Naive thymus-derived CD4-positive, alpha-beta T cell (primary cell): ENCODE measurements around the gene NDUFS4. TPM values are rescaled to one million over a fixed set of nuclear protein-coding genes. Genes with fewer than 3 reads are reported as not detected.
"Not testable (repeated sequence)": the region's sequence is repeated elsewhere in the genome, so short reads cannot be mapped to it uniquely, and the experiment has no call there.

ENCODE experiments used
- ATAC-seq: fragments of 150-1000 bp; cut with Tn5 transposase; 2 replicates; pipeline ENCODE4 v1.10.0; 2021; ENCODE audit warnings: mild to moderate bottlenecking, moderate library complexity
- CTCF ChIA-PET: fragments of 350-600 bp; sonication (Branson Sonifier 250); formaldehyde crosslinking; loops from one replicate; lab custom pipeline; 2021; ENCODE audit warnings: antibody characterized with exemption; lab: Charles Lee
- POLR2A ChIA-PET: fragments of 350-600 bp; sonication (Branson Sonifier 250); formaldehyde crosslinking; loops from one replicate; lab custom pipeline; 2021; ENCODE audit warnings: antibody characterized with exemption, inconsistent platforms; lab: Charles Lee
- DNase-seq, 9 donors: peaks; one replicate each; pipeline versions ENCODE4 v3.0.0 to v3.0.0-alpha.2; 2020 to 2022; ENCODE audit warnings: mixed read lengths in 1 of 9
- H3K27ac ChIP-seq: one replicate; pipeline ENCODE4 v1.7.0; 2013; ENCODE audit warnings: mild to moderate bottlenecking, low read depth, low read length, moderate library complexity
- H3K27me3 ChIP-seq, 2 donors: one replicate each; pipeline ENCODE4 v1.7.0; 2013; ENCODE audit warnings: low read length in 2 of 2, mild to moderate bottlenecking in 2 of 2, moderate library complexity in 2 of 2; ENCODE audit not compliant: control insufficient read depth in 2 of 2, insufficient read depth in 2 of 2
- H3K36me3 ChIP-seq, 3 experiments: 1 replicate in 2 of 3; 2 replicates in 1 of 3; pipeline ENCODE4 v1.7.0; 2013; ENCODE audit warnings: low read length in 3 of 3, mild to moderate bottlenecking in 3 of 3, moderate library complexity in 1 of 3; ENCODE audit not compliant: insufficient read depth in 3 of 3, control insufficient read depth in 2 of 3
- H3K4me1 ChIP-seq, 2 donors: one replicate each; pipeline ENCODE4 v1.7.0; 2013; ENCODE audit warnings: low read length in 2 of 2, mild to moderate bottlenecking in 2 of 2, moderate library complexity in 1 of 2; ENCODE audit not compliant: control insufficient read depth in 2 of 2, insufficient read depth in 2 of 2
- H3K4me3 ChIP-seq: 2 replicates; pipeline ENCODE4 v1.7.0; 2013; ENCODE audit warnings: mild to moderate bottlenecking, low read length
- H3K9me3 ChIP-seq, 3 experiments: 1 replicate in 2 of 3; 2 replicates in 1 of 3; pipeline ENCODE4 v1.7.0; 2013; ENCODE audit warnings: low read length in 3 of 3; ENCODE audit not compliant: control insufficient read depth in 2 of 3
- H3K27ac Mint-ChIP-seq, 9 donors: one replicate each; pipeline ENCODE4 v1.8.0; 2020 to 2022; ENCODE audit warnings: mixed read lengths in 9 of 9, mild to moderate bottlenecking in 8 of 9, moderate library complexity in 5 of 9, inconsistent platforms in 2 of 9
- H3K27me3 Mint-ChIP-seq, 5 donors: one replicate each; pipeline ENCODE4 v1.8.0; 2021 to 2022; ENCODE audit warnings: mixed read lengths in 5 of 5, mild to moderate bottlenecking in 1 of 5
- H3K36me3 Mint-ChIP-seq, 5 donors: one replicate each; pipeline ENCODE4 v1.8.0; 2020 to 2022; ENCODE audit warnings: mixed read lengths in 5 of 5, mild to moderate bottlenecking in 3 of 5, inconsistent platforms in 1 of 5
- H3K4me1 Mint-ChIP-seq, 7 donors: one replicate each; pipeline ENCODE4 v1.8.0; 2020 to 2022; ENCODE audit warnings: mixed read lengths in 7 of 7, mild to moderate bottlenecking in 3 of 7, inconsistent platforms in 1 of 7
- H3K4me3 Mint-ChIP-seq, 10 donors: one replicate each; pipeline ENCODE4 v1.8.0; 2020 to 2022; ENCODE audit warnings: mild to moderate bottlenecking in 10 of 10, mixed read lengths in 10 of 10, moderate library complexity in 6 of 10, inconsistent platforms in 2 of 10
- H3K9me3 Mint-ChIP-seq, 11 donors: one replicate each; pipeline ENCODE4 v1.8.0; 2020 to 2022; ENCODE audit warnings: mixed read lengths in 11 of 11, mild to moderate bottlenecking in 4 of 11, inconsistent platforms in 1 of 11, moderate library complexity in 1 of 11
- intact Hi-C, 2 donors: fragments of 100-400 bp; cut with micrococcal nuclease; formaldehyde crosslinking; loops; one replicate each; pipeline ENCODE4 v1.15.1; 2023
- polyA plus RNA-seq, 2 donors: library from polyadenylated mRNA; unstranded; fragments of 300-500 nt; fragmentation: Illumina TruSeq; gene quantifications; one replicate each; pipeline ENCODE4 v1.2.3, GENCODE V29; 2021
- total RNA-seq, 6 experiments: library from RNA in 5 of 6; stranded (reverse) in 5 of 6; gene quantifications; 1 replicate in 5 of 6; 2 replicates in 1 of 6; pipeline ENCODE4 v1.2.3 and lab custom pipeline; 2021 to 2026

The NDUFS4 gene
- total and polyA plus RNA-seq, 7 experiments from 2014 or later, result 23.4 to 117 (median 38.5) TPM

DNA sequence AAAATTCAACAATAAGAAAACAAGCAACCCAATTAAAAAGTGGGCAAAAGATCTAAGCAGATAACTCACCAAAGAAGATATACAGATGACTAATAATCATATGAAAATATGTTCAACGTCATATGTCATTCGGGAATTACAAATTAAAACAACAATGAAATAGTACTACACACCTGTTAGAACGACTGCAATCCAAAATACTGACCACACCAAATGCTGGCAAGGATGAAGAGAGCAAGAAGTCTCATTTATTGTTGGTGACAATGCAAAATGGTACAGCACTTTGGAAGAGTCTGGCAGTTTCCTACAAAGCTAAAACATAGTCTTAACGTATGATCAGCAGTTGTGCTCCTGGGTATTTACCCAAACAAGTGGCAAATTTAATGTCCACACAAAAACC is 37.5 kb downstream of the NDUFS4 start:
- no peak overlapping the region for H3K27ac Mint-ChIP-seq
- Histone ChIP-seq H3K27me3 (no peaks in the 10 kb centered on the region), H3K36me3 (no peaks in the 10 kb centered on the region), H3K4me1 (no peaks in the 10 kb centered on the region), H3K4me3 (no peak overlapping the region), H3K27ac (no peak overlapping the region), H3K9me3 (no peaks in the 10 kb centered on the region)
- no peaks in the 10 kb centered on the region for H3K27me3 Mint-ChIP-seq
- no peak overlapping the region for H3K4me3 Mint-ChIP-seq
- H3K9me3 Mint-ChIP-seq, result peaks cover 0 to 6% (median 0%) of the 10 kb centered on the region in 11 donors
- DNase-seq (no peak), ATAC-seq (no peak)
- H3K36me3 Mint-ChIP-seq, result peaks cover 0 to 26% (median 18%) of the 10 kb centered on the region in 5 donors
- intact Hi-C loops, result no loop called here
- CTCF ChIA-PET, result no interaction called here
- POLR2A ChIA-PET, result no interaction called here
- peaks cover 3 to 38% (median 31%) of the 10 kb centered on the region in 7 donors for H3K4me1 Mint-ChIP-seq

DNA sequence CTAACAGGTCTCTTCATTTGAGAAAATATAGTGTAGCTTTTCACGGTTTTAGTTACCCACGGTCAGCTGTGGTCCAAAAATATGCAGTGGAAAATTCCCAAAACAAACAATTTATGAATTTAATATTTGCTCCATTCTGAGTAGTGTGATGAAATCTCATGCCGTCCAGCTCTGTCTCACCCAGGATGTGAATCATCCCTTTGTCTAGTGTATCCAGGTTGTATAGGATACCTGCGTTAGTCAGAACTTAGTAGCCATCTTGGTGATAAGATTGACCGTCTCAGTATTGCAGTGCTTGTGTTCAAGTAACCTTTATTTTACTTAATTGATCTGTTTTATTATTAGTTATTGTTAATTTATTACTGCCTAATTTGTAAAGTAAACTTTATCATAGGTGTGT is 41.1 kb downstream of the NDUFS4 start:
- intact Hi-C loops, result no loop called here
- Mint-ChIP-seq H3K4me3 (no peak overlapping the region), H3K9me3 (peaks cover 0 to 6% (median 0%) of the 10 kb centered on the region in 11 donors)

DNA sequence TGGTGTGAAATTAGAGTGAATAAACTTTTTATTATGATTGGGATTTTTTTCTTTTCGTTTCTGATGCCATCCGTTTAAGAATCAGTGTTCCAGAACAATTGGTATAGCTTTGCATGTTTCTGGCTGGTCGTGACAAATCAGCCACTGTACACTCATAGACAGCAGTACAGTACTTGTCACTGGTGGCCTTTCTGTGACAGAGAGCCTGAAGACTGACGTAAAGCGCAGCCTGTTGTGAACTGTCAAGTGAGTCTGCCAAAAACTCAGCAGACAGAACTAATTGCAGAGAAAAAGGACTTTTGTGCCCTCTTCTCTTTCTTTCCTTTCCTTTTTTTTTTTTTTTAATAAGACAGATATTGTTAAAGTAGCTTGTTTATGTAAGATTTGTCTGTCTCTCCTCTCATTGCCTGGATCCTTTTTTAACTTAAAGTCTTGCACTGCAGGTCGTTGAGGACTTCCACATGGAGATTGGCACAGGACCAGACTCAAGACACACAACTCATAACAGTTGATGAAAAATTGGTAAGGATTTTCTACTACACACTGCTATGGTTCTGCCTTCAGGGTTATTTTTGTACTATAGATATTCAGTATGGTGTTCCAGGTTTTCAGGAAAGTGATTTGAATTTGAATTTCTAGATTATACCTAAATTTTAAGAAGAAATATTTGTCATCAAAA is 42.7 kb downstream of the NDUFS4 start:
- Mint-ChIP-seq H3K4me3 (no peak overlapping the region), H3K9me3 (peaks cover 0 to 6% (median 0%) of the 10 kb centered on the region in 11 donors), H3K36me3 (peaks cover 6 to 44% (median 34%) of the 10 kb centered on the region in 5 donors), H3K27ac (no peak overlapping the region), H3K27me3 (no peaks in the 10 kb centered on the region), H3K4me1 (peaks cover 0 to 9% (median 4%) of the 10 kb centered on the region in 7 donors)
- no peak for ATAC-seq
- intact Hi-C loops, result no loop called here
- ChIA-PET CTCF (no interaction called here), POLR2A (no interaction called here)
- DNase-seq, result no peak
- Histone ChIP-seq H3K27me3 (no peaks in the 10 kb centered on the region), H3K36me3 (peaks cover 0 to 12% (median 5%) of the 10 kb centered on the region in 3 experiments), H3K27ac (no peak overlapping the region), H3K4me3 (no peak overlapping the region), H3K9me3 (no peaks in the 10 kb centered on the region), H3K4me1 (no peaks in the 10 kb centered on the region)

More for the DNA sequence above, 41.1 kb downstream of the NDUFS4 start:
- H3K27ac ChIP-seq, result no peak overlapping the region
- POLR2A ChIA-PET, result no interaction called here
- no peaks in the 10 kb centered on the region for H3K27me3 Mint-ChIP-seq
- CTCF ChIA-PET, result no interaction called here
- peaks cover 0 to 17% (median 8%) of the 10 kb centered on the region in 7 donors for H3K4me1 Mint-ChIP-seq
- no peaks in the 10 kb centered on the region for H3K27me3 ChIP-seq
- no peaks in the 10 kb centered on the region for H3K4me1 ChIP-seq
- no peak overlapping the region for H3K27ac Mint-ChIP-seq
- H3K36me3 ChIP-seq, result peaks cover 0 to 12% (median 5%) of the 10 kb centered on the region in 3 experiments
- DNase-seq (no peak), ATAC-seq (no peak)
- peaks cover 6 to 51% (median 39%) of the 10 kb centered on the region in 5 donors for H3K36me3 Mint-ChIP-seq
- no peaks in the 10 kb centered on the region for H3K9me3 ChIP-seq
- H3K4me3 ChIP-seq, result no peak overlapping the region

DNA sequence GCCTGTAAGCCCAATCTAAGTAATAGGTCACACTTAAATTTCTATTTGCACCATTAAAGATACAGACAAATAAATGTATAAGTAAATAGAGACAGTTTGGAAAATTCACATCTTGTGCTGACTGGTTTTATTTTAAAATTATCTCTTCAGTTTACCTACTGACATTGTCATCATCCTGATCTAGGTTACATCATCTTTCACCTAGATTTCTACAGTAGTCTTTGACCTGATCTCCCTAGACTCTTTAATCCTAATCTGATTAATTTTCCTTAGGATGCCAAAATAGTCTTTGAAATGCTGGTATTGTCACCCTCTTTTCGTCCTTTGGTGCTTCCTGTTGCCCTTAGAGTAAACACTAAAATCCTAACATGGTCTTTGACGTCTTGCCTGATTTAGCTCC is 43.9 kb downstream of the NDUFS4 start:
- peaks cover 0 to 5% (median 0%) of the 10 kb centered on the region in 11 donors for H3K9me3 Mint-ChIP-seq
- H3K4me1 ChIP-seq, result no peaks in the 10 kb centered on the region
- ChIA-PET POLR2A (no interaction called here), CTCF (no interaction called here)
- ATAC-seq (no peak), DNase-seq (no peak)
- peaks cover 3 to 15% (median 11%) of the 10 kb centered on the region in 7 donors for H3K4me1 Mint-ChIP-seq
- H3K36me3 Mint-ChIP-seq, result peaks cover 14 to 48% (median 39%) of the 10 kb centered on the region in 5 donors
- no peaks in the 10 kb centered on the region for H3K27me3 ChIP-seq
- no peak overlapping the region for H3K27ac ChIP-seq
- no peaks in the 10 kb centered on the region for H3K27me3 Mint-ChIP-seq
- no peak overlapping the region for H3K4me3 ChIP-seq
- H3K9me3 ChIP-seq, result no peaks in the 10 kb centered on the region
- intact Hi-C loops, result no loop called here
- H3K4me3 Mint-ChIP-seq, result no peak overlapping the region
- H3K27ac Mint-ChIP-seq, result peak overlapping the region in 1 of 9 donors; percentile 1
- H3K36me3 ChIP-seq, result peaks cover 0 to 12% (median 5%) of the 10 kb centered on the region in 3 experiments

DNA sequence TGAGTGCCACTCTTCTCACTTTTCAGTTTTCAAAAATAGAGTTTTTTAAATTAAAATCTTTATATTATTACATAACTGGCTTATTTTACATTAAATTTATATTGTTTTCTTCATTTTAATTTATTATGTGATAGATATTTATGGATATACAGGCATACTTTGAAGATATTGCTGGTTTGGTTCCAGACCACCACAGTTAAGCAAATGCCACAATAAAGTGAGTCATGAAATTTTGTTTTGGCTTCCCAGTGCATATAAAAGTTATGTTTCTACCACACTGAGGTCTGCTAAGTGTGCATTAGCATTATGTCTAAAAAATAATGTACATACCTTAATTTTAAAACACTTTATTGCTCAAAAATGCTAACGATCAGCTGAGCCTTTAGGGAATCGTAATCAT is 47.4 kb downstream of the NDUFS4 start:
- ChIA-PET POLR2A (no interaction called here), CTCF (no interaction called here)
- no peak overlapping the region for H3K4me3 ChIP-seq
- DNase-seq, result no peak
- H3K36me3 ChIP-seq, result peaks cover 0 to 12% (median 5%) of the 10 kb centered on the region in 3 experiments
- H3K27ac ChIP-seq, result no peak overlapping the region
- Mint-ChIP-seq H3K4me1 (peaks cover 3 to 42% (median 26%) of the 10 kb centered on the region in 7 donors), H3K36me3 (peaks cover 14 to 65% (median 49%) of the 10 kb centered on the region in 5 donors), H3K27ac (no peak overlapping the region), H3K4me3 (no peak overlapping the region), H3K27me3 (no peaks in the 10 kb centered on the region), H3K9me3 (peaks cover 0 to 2% (median 0%) of the 10 kb centered on the region in 11 donors)
- intact Hi-C loops, result no loop called here
- no peaks in the 10 kb centered on the region for H3K9me3 ChIP-seq
- H3K27me3 ChIP-seq, result no peaks in the 10 kb centered on the region
- H3K4me1 ChIP-seq, result no peaks in the 10 kb centered on the region
- ATAC-seq, result no peak

DNA sequence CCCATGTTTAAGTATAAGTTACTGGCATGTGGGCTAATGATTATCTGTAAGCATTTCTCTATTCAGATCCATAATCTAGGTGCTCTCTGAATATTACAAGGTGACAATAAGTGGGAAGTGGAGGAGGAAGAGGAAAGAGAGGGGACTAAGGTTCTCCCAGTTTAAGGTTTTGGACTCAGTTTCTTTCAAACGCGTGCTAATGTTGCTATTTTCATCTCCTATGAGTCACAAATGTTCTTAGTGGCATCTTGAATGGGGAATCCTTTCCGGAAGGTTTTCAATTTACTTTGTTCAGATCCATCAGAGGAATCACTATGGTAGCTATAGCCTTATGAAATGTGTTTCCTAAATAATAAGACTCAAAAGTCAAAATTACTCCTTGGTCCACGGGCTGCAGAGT is 48.5 kb downstream of the NDUFS4 start:
- POLR2A ChIA-PET, result not testable (repeated sequence)

DNA sequence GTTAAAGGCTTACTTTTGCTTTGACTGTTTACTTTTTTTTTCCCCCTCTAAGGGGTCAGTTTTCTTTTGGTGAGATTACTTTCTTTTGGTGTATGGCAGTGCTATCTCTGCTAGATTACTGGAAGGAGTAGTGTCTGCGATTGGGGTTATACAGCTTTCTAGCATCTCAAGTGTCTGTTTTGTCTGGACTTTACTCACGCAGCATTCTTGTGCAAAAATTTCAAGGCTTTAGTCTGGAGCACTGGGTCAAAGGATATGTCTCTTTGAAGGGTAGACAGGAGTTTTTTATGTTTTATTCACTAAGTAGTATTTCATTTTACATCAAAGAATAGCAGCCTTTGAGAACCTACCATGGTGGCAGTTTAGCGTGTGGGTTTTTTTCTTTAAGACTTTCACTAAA is 52.6 kb downstream of the NDUFS4 start:
- ChIA-PET POLR2A (no interaction called here), CTCF (no interaction called here)
- Histone ChIP-seq H3K9me3 (no peaks in the 10 kb centered on the region), H3K4me3 (no peak overlapping the region), H3K27me3 (no peaks in the 10 kb centered on the region), H3K27ac (no peak overlapping the region), H3K4me1 (no peaks in the 10 kb centered on the region), H3K36me3 (no peaks in the 10 kb centered on the region)
- ATAC-seq, result no peak
- no peak for DNase-seq
- Mint-ChIP-seq H3K27me3 (no peaks in the 10 kb centered on the region), H3K36me3 (peaks cover 12 to 63% (median 34%) of the 10 kb centered on the region in 5 donors), H3K9me3 (peaks cover 0 to 9% (median 0%) of the 10 kb centered on the region in 11 donors), H3K4me3 (no peak overlapping the region), H3K27ac (peak overlapping the region in 1 of 9 donors; percentile 22), H3K4me1 (peaks cover 10 to 50% (median 35%) of the 10 kb centered on the region in 7 donors)
- intact Hi-C loops, result no loop called here

More for the DNA sequence above, 48.5 kb downstream of the NDUFS4 start:
- H3K4me1 Mint-ChIP-seq, result peaks cover 5 to 46% (median 29%) of the 10 kb centered on the region in 7 donors
- H3K4me1 ChIP-seq, ATAC-seq, DNase-seq, H3K9me3 Mint-ChIP-seq, CTCF ChIA-PET, H3K4me3 Mint-ChIP-seq, intact Hi-C loops, H3K27me3 ChIP-seq, H3K27me3 Mint-ChIP-seq, H3K9me3 ChIP-seq, H3K27ac Mint-ChIP-seq, H3K4me3 ChIP-seq, H3K27ac ChIP-seq: not testable (repeated sequence)
- peaks cover 14 to 73% (median 52%) of the 10 kb centered on the region in 5 donors for H3K36me3 Mint-ChIP-seq
- H3K36me3 ChIP-seq, result peaks cover 0 to 12% (median 5%) of the 10 kb centered on the region in 3 experiments
